Heart right ventricle (tissue), 16 donors: ENCODE data around the gene ZNF227. TPM values are rescaled to one million over a fixed set of nuclear protein-coding genes. Genes with fewer than 3 reads are reported as not detected.
"Not testable (repeated sequence)": the region's sequence is repeated elsewhere in the genome, so short reads cannot be mapped to it uniquely, and the experiment has no call there.

Source experiments
- ATAC-seq, 8 donors: fragments of 200-7000 bp; cut with Tn5 transposase; one replicate each; pipeline ENCODE4 v1.9.1; 2020; ENCODE audit warnings: mild to moderate bottlenecking in 8 of 8, moderate library complexity in 8 of 8, moderate number of reproducible peaks in 1 of 8
- DNase-seq, 2 donors: peaks; one replicate each; pipeline ENCODE4 v3.0.0-alpha.2; 2020
- H3K27ac ChIP-seq, 10 donors: fragments of 200-600 bp; sonication (generic) in 2 of 10; one replicate each; pipeline versions ENCODE4 v1.5.0 to v1.8.0; 2020 to 2022; ENCODE audit warnings: mild to moderate bottlenecking in 3 of 10
- H3K27me3 ChIP-seq, 7 donors: fragments of 200-600 bp; one replicate each; pipeline ENCODE4 v1.8.0; 2021 to 2022; ENCODE audit warnings: mild to moderate bottlenecking in 2 of 7
- H3K36me3 ChIP-seq, 9 donors: fragments of 200-600 bp; sonication (generic) in 1 of 9; one replicate each; pipeline versions ENCODE4 v1.5.0 to v1.8.0; 2020 to 2022; ENCODE audit warnings: mild to moderate bottlenecking in 2 of 9
- H3K4me1 ChIP-seq, 9 donors: fragments of 200-600 bp; sonication (generic) in 1 of 9; one replicate each; pipeline versions ENCODE4 v1.5.0 to v1.8.0; 2020 to 2022; ENCODE audit warnings: mild to moderate bottlenecking in 4 of 9
- H3K4me3 ChIP-seq, 10 donors: fragments of 200-600 bp; sonication (generic) in 2 of 10; one replicate each; pipeline versions ENCODE4 v1.5.0 to v1.8.0; 2020 to 2022; ENCODE audit warnings: mild to moderate bottlenecking in 7 of 10, moderate library complexity in 2 of 10
- H3K9me3 ChIP-seq, 11 donors: fragments of 200-600 bp in 10 of 11; sonication (generic) in 2 of 11; one replicate each; pipeline versions ENCODE4 v1.5.0 to v1.8.0; 2013 to 2022; ENCODE audit warnings: mild to moderate bottlenecking in 2 of 11, control low read depth in 1 of 11, moderate library complexity in 1 of 11
- WGBS, 2 donors: extraction: QIAGEN DNeasy Blood & Tissue Kit; methylation state at CpG; one replicate each; pipeline ENCODE4 v1.1.7; 2013; ENCODE audit warnings: inconsistent platforms in 1 of 2; 5-methylcytosine and 5-hydroxymethylcytosine counted together
- intact Hi-C, 10 donors: fragments of 100-400 bp; cut with DNase I; formaldehyde crosslinking; loops; one replicate each; pipeline versions ENCODE4 v1.11.1 to v1.14.2; 2022
- polyA plus RNA-seq, 2 donors: library from polyadenylated mRNA; stranded (reverse); fragments of 200-250 nt; gene quantifications; one replicate each; pipeline ENCODE4 v1.2.3, GENCODE V29; 2013
- total RNA-seq, 10 donors: library from RNA; stranded (reverse); fragmentation: NEBNext Ultra II Directional in 3 of 10; extraction: Animal tissue kit (Norgen Biotek cat#: 25700) in 3 of 10; gene quantifications; one replicate each; pipeline versions ENCODE4 v1.2.1 to v1.2.4, GENCODE V29; 2021 to 2023
- TF ChIP-seq, protein P1 (sequence below), 9 donors: fragments of 200-600 bp; sonication (generic) in 2 of 9; IDR thresholded peaks; one replicate each; pipeline versions ENCODE4 v1.5.0 to v1.8.0; 2021 to 2022; ENCODE audit warnings: antibody characterized with exemption in 9 of 9, mild to moderate bottlenecking in 5 of 9, moderate library complexity in 1 of 9
- donor health status: Arrhythmogenic right ventricular cardiomyopathy.
- donor health status: ischemic (EF 13 %, LVEDD 7.1; RV severe dilation, severe dysfunction).
- donor health status: healthy with polysubstance abuse.
- donor health status: DM: no; HTN: yes; CAD: no.
- donor health status: DM: no; HTN: no; CAD: no.
- donor health status: ischemic (EF 25% LVEDD 6.9; RV normal size, moderate dysfunction).
- donor health status: ischemic (EF 25% LVEDD 5.7; RV mildly dilated, moderate dysfunction).
- donor health status: healthy.
- donor health status: DM: yes; HTN: yes; CAD: no.
- donor health status: Ischemic cardiomyopathy.
- donor health status: ischemic (EF 35%, LVEDD 5.7; RV mildly dilated, moderate dysfunction).
- donor health status: nonischemic (EF 11% LVEDD 7.7; RV severe dilation, severe dysfunction).
- donor health status: DM: yes; HTN: yes; CAD: no.
- donor health status: PGD.
- donor health status: ischemic (EF 29% LVEDD 5.4; RV normal size, mild dysfunction).
- donor health status: nonischemic (EF 23%, LVEDD 6.1; RV moderate dilation, normal function).

The ZNF227 gene
- total and polyA plus RNA-seq, 12 donors, result 4.0 to 18.1 (median 12.5) TPM

DNA sequence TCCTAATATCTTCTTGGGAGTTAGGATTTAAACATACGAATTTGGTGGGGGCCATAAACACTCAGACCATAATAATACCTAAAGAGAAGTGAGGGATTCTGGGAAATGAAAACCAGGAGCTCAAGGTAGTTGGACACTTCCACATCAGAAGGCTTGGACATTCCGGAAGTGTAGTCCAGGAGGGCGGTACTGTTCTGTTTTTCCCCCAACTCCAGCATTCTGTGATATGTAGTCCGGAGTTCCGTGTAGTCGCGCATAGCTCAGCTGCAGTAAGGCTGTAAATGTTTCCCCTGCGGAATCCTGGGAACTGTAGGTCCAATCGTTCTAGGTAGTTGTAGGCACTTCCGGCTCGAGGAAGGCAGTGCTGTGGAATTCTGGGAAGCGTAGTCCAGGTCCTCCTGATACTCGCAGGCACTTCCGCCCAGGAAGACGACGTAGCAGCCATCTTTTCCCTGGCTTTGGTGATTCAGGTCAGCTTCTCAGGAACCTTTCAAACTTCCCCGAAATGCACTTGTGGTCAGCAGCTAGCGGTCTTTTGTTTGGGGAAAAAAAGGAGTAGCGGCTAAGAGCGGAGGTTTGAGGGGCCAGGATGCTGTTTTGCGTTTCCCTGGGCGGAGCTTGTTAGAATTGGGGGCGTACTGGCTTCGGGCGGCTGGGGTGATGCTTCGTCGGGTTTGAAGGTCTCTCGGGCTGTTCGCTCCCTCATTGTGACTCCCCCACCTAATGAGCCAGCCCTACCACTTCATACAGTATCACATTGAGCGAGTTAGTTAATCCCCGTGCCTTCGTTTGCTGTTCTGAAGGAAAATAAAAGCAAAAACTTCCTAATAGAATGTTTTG, 47.4 kb upstream of the ZNF227 start, which contains the start of gene ZNF226:
Gene ZNF226, plus strand, starts transcription at position 428 of the 840 bp plus-strand sequence. CDS start 4,981 bp downstream, outside the sequence.
- ATAC-seq (peak; percentile 99 to 100 (median 100)), DNase-seq (peak; percentile 76 to 95)
- Histone ChIP-seq H3K36me3 (peaks cover 0 to 43% (median 28%) of the 10 kb centered on the region in 9 donors), H3K27ac (peak within 1 kb of the TSS; percentile 31 to 92 (median 86)), H3K4me3 (peak within 1 kb of the TSS; percentile 55 to 86 (median 71)), H3K4me1 (peaks cover 0 to 17% (median 12%) of the 10 kb centered on the region in 9 donors), H3K9me3 (peaks cover 0 to 75% (median 27%) of the 10 kb centered on the region in 11 donors), H3K27me3 (no peaks in the 10 kb centered on the region)
- WGBS, 2 donors, result 0% methylated on average over 32 of the region's 32 CpGs
- TF ChIP-seq, protein P1, sequence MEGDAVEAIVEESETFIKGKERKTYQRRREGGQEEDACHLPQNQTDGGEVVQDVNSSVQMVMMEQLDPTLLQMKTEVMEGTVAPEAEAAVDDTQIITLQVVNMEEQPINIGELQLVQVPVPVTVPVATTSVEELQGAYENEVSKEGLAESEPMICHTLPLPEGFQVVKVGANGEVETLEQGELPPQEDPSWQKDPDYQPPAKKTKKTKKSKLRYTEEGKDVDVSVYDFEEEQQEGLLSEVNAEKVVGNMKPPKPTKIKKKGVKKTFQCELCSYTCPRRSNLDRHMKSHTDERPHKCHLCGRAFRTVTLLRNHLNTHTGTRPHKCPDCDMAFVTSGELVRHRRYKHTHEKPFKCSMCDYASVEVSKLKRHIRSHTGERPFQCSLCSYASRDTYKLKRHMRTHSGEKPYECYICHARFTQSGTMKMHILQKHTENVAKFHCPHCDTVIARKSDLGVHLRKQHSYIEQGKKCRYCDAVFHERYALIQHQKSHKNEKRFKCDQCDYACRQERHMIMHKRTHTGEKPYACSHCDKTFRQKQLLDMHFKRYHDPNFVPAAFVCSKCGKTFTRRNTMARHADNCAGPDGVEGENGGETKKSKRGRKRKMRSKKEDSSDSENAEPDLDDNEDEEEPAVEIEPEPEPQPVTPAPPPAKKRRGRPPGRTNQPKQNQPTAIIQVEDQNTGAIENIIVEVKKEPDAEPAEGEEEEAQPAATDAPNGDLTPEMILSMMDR (IDR thresholded peaks at IDR 0.05), result no peak
- intact Hi-C loops, result loop anchor here in 6 of 10 donors (1.0 to 10.0 kb wide), 12 partner anchors 24 to 139 kb away; partner anchors contain the start of genes ZNF225 (in 5 of the 6), ZNF227 (in 2 of the 6) and ZNF234 (in 2 of the 6)

DNA sequence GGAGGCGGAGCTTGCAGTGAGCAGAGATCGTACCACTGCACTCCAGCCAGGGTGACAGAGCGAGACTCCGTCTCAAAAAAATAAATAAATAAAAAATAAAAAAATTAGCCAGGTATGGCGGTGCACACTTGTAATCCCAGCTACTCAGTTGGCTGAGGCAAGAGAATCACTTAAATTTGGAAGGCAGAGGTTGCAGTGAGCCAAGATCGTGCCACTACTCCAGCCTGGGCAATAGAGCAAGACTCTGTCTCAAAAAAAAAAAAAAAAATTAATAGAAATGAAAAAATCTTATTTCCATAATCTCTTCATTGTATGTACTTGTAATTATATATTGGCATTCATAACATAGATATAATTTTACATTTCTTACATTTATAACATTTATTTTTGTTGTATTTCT, 41.7 kb upstream of the ZNF227 start:
- Histone ChIP-seq H3K36me3 (peaks cover 12 to 100% (median 85%) of the 10 kb centered on the region in 9 donors), H3K9me3 (peaks cover 0 to 93% (median 45%) of the 10 kb centered on the region in 11 donors), H3K4me1 (peaks cover 0 to 10% (median 8%) of the 10 kb centered on the region in 9 donors)
- intact Hi-C loops, H3K27ac ChIP-seq, H3K27me3 ChIP-seq, DNase-seq, H3K4me3 ChIP-seq, ATAC-seq: not testable (repeated sequence)
- WGBS, 2 donors, result 97 to 98% methylated on average over 6 of the region's 6 CpGs

DNA sequence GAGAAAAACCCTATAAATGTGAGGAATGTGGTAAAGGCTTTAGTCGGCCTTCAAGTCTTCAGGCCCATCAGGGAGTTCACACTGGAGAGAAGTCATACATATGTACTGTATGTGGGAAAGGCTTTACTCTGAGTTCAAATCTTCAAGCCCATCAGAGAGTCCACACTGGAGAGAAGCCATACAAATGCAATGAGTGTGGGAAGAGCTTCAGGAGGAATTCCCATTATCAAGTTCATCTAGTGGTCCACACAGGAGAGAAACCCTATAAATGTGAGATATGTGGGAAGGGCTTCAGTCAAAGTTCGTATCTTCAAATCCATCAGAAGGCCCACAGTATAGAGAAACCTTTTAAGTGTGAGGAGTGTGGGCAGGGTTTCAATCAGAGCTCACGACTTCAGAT, 35.7 kb upstream of the ZNF227 start:
- Histone ChIP-seq H3K9me3 (peaks cover 0 to 100% (median 77%) of the 10 kb centered on the region in 11 donors), H3K27ac (no peak overlapping the region), H3K27me3 (no peaks in the 10 kb centered on the region), H3K36me3 (peaks cover 12 to 65% (median 59%) of the 10 kb centered on the region in 9 donors), H3K4me3 (no peak overlapping the region), H3K4me1 (no peaks in the 10 kb centered on the region)
- no peak for ATAC-seq
- WGBS, 2 donors, result 95 to 100% methylated on average over 3 of the region's 3 CpGs
- intact Hi-C loops, result no loop called here
- DNase-seq, result no peak
- TF ChIP-seq, protein P1 (IDR thresholded peaks at IDR 0.05), result no peak

DNA sequence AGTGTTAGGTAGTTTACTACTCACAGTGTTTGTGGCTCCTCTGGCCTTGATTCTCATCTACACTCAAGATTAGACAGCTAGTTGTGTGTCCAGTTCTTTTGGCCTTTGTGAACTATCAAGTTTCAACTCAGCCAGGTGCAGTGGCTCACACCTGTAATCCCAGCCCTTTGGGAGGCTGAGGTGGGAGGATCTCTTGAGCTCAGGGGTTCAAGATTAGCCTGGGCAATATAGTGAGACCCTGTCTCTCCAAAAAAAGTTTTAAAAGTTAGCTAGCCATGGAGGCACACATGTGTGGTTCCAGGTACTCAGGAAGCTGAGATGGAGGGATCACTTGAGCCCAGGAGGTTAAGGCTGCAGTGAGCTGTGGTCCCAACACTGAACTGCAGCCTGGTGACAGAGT, 31.4 kb upstream of the ZNF227 start:
- ATAC-seq, result no peak
- Histone ChIP-seq H3K9me3 (peaks cover 0 to 99% (median 50%) of the 10 kb centered on the region in 11 donors), H3K4me3 (no peak overlapping the region), H3K27ac (no peak overlapping the region), H3K4me1 (no peaks in the 10 kb centered on the region), H3K36me3 (peaks cover 0 to 21% (median 15%) of the 10 kb centered on the region in 9 donors), H3K27me3 (no peaks in the 10 kb centered on the region)
- intact Hi-C loops, result no loop called here
- TF ChIP-seq, protein P1 (IDR thresholded peaks at IDR 0.05), result no peak
- DNase-seq, result no peak
